Measurements from ENCODE around the gene HOXA10. TPM values are rescaled to one million over a fixed set of nuclear protein-coding genes. Genes with fewer than 3 reads are reported as not detected.

HOXA10 gene
- total and polyA plus RNA-seq, 4 donors = 0.03 to 0.70 (median 0.13) TPM

DNA sequence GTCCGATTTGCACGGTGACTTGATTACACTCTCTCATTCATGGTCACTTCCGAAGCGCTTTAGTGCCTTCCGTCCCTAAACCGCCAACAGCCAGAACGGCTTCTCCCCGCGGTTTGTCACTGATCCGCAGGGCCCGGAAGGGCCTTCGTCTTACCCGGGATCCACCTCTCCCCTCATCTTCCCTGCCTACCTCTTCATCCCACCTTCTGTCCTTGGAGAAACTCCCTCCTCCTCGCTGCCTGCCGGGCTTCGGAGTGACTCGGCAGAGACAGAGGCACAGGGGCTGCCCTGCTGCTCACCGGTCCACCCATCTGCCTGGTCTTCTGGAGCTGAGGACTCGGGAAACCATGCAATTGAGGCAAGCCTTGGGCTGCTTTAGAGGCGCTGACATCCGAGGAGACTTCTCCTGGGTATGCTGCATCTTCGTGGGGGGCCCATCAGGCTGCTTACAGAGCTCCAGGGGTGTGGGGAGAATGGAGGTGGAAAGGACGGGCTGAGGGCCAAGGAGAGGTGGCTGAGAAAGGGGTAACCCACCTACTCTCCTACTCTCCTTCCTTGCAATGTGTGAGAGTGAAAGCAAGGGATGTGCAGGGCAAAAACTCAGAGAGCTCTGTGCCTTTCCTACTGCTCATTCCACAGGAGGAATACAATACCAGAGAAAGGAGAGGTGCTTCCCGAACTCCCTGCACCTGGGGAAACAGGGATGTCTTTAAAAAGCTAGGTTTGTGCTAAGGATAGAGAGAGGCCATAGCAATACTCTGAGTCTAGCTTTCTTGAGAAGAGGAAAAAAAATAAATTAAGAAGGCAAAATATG lies 11.9 kb upstream of the HOXA10 start:
- H3K36me3 ChIP-seq (ENCODE audit: control insufficient read depth in 4 of 4, insufficient read depth in 3 of 4, low read depth in 1 of 4, low read length in 3 of 4) = no peaks in the 10 kb centered on the region
- no peak for DNase-seq (ENCODE audit: low spot score)
- no peak overlapping the region for H3K27ac ChIP-seq (ENCODE audit: low read depth in 1 of 2, low read length in 2 of 2)
- H3K4me1 ChIP-seq (ENCODE audit: control insufficient read depth in 4 of 4, insufficient read depth in 4 of 4, low read length in 3 of 4) = peaks cover 6 to 27% (median 17%) of the 10 kb centered on the region in 4 donors
- no peak overlapping the region for H3K9ac ChIP-seq (ENCODE audit: low read depth in 1 of 2, low read length in 2 of 2)
- no peak overlapping the region for H3K4me3 ChIP-seq (ENCODE audit: low read depth in 1 of 3, low read length in 3 of 3)
- peaks cover 0 to 4% (median 0%) of the 10 kb centered on the region in 4 donors for H3K9me3 ChIP-seq (ENCODE audit: control insufficient read depth in 4 of 4, low read length in 3 of 4)
- H3K27me3 ChIP-seq (ENCODE audit: control insufficient read depth in 4 of 4, insufficient read depth in 4 of 4, low read length in 3 of 4) = peaks cover 13 to 46% (median 33%) of the 10 kb centered on the region in 4 donors
- no peak for TF ChIP-seq FOXA1 (IDR thresholded peaks at IDR 0.05)
- TF ChIP-seq HNF4G (IDR thresholded peaks at IDR 0.05) = no peak
- TF ChIP-seq, protein P1, sequence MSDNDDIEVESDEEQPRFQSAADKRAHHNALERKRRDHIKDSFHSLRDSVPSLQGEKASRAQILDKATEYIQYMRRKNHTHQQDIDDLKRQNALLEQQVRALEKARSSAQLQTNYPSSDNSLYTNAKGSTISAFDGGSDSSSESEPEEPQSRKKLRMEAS (IDR thresholded peaks at IDR 0.05) = no peak
- WGBS = 6% methylated on average over 24 of the region's 24 CpGs

DNA sequence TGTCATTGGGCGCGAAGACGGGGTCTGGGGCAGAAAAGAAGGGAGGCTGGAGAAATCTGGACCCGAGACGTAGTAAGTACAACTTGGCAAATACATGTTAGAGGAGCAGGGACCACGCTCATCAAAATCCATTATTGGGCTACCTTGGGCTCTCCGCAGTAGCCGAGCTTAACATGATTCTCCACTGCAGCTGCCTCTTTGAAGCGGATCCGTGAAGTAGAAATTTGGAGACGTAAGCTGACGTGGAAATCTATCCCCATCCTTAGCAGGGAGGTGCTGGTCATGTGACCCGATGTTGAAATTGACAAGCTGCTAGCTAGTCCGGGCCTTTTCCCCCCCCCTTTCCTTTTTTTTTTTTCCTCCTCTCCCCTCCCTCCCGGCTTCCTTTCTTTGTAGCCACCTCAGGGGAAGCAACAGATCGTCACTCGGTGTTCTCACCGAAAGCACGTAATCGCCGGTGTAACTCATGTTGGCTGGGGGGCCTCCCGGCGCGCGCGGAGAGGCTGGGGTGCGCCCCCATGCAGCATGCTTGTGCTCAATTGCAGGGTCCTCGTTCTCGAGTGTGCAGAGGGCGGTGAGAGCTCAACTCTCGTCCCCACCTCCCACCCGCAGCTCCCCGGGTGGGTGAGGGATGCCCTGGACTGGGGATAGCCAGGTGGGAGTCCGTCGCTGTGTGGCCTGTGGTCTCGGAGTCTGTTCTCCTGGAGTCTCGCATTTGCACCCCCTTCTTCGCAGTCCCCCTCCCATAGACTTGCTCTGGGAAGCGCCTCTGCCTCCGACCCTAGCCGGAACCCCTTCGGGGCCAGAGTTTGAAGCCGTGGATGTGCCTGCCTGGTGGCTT lies 11.1 kb upstream of the HOXA10 start, which contains the start of gene HOXA11:
TSS of gene HOXA11 (minus strand) at position 220 of the 841 bp plus-strand sequence. CDS start at position 132, 88 bp downstream.
- Histone ChIP-seq H3K27me3 (ENCODE audit: control insufficient read depth in 4 of 4, insufficient read depth in 4 of 4, low read length in 3 of 4) (peaks cover 13 to 48% (median 32%) of the 10 kb centered on the region in 4 donors), H3K9ac (ENCODE audit: low read depth in 1 of 2, low read length in 2 of 2) (no peak within 1 kb of the TSS), H3K36me3 (ENCODE audit: control insufficient read depth in 4 of 4, insufficient read depth in 3 of 4, low read depth in 1 of 4, low read length in 3 of 4) (no peaks in the 10 kb centered on the region), H3K4me3 (ENCODE audit: low read depth in 1 of 3, low read length in 3 of 3) (peak within 1 kb of the TSS in 1 of 3 donors; percentile 36), H3K4me1 (ENCODE audit: control insufficient read depth in 4 of 4, insufficient read depth in 4 of 4, low read length in 3 of 4) (peaks cover 6 to 27% (median 17%) of the 10 kb centered on the region in 4 donors), H3K9me3 (ENCODE audit: control insufficient read depth in 4 of 4, low read length in 3 of 4) (peaks cover 0 to 4% (median 0%) of the 10 kb centered on the region in 4 donors), H3K27ac (ENCODE audit: low read depth in 1 of 2, low read length in 2 of 2) (no peak within 1 kb of the TSS)
- WGBS = 9% methylated on average over 43 of the region's 43 CpGs
- TF ChIP-seq HNF4A (conservative IDR thresholded peaks at IDR 0.05) (no peak), HNF4G (IDR thresholded peaks at IDR 0.05) (no peak), SP1 (IDR thresholded peaks at IDR 0.05) (no peak), NR2F2 (IDR thresholded peaks at IDR 0.05) (no peak), TAF1 (conservative IDR thresholded peaks at IDR 0.05) (no peak), FOXA1 (IDR thresholded peaks at IDR 0.05) (no peak), EGR1 (IDR thresholded peaks at IDR 0.05; ENCODE audit: low read depth in 2 of 2) (no peak), YY1 (IDR thresholded peaks at IDR 0.05) (no peak)
- TF ChIP-seq, protein P2, sequence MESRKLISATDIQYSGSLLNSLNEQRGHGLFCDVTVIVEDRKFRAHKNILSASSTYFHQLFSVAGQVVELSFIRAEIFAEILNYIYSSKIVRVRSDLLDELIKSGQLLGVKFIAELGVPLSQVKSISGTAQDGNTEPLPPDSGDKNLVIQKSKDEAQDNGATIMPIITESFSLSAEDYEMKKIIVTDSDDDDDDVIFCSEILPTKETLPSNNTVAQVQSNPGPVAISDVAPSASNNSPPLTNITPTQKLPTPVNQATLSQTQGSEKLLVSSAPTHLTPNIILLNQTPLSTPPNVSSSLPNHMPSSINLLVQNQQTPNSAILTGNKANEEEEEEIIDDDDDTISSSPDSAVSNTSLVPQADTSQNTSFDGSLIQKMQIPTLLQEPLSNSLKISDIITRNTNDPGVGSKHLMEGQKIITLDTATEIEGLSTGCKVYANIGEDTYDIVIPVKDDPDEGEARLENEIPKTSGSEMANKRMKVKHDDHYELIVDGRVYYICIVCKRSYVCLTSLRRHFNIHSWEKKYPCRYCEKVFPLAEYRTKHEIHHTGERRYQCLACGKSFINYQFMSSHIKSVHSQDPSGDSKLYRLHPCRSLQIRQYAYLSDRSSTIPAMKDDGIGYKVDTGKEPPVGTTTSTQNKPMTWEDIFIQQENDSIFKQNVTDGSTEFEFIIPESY (IDR thresholded peaks at IDR 0.05) = no peak
- TF ChIP-seq, protein P3, sequence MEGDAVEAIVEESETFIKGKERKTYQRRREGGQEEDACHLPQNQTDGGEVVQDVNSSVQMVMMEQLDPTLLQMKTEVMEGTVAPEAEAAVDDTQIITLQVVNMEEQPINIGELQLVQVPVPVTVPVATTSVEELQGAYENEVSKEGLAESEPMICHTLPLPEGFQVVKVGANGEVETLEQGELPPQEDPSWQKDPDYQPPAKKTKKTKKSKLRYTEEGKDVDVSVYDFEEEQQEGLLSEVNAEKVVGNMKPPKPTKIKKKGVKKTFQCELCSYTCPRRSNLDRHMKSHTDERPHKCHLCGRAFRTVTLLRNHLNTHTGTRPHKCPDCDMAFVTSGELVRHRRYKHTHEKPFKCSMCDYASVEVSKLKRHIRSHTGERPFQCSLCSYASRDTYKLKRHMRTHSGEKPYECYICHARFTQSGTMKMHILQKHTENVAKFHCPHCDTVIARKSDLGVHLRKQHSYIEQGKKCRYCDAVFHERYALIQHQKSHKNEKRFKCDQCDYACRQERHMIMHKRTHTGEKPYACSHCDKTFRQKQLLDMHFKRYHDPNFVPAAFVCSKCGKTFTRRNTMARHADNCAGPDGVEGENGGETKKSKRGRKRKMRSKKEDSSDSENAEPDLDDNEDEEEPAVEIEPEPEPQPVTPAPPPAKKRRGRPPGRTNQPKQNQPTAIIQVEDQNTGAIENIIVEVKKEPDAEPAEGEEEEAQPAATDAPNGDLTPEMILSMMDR (IDR thresholded peaks at IDR 0.05; ENCODE audit: low read depth, low read length, missing input control) = no peak
- TF ChIP-seq, protein P1 (IDR thresholded peaks at IDR 0.05) = no peak
- no peak for DNase-seq (ENCODE audit: low spot score)
